ENCODE data around the gene NMNAT2. TPM values are rescaled to one million over a fixed set of nuclear protein-coding genes. Genes with fewer than 3 reads are reported as not detected.
"Not testable (repeated sequence)": the region's sequence is repeated elsewhere in the genome, so short reads cannot be mapped to it uniquely, and the experiment has no call there.

The NMNAT2 gene
- polyA plus RNA-seq, 3 donors: 0.22 to 0.43 TPM; not detected in 1

GRCh38 chr1:183403498-183403897 is 14.7 kb downstream of the NMNAT2 start:
- no peaks in the 10 kb centered on the region for H3K79me2 ChIP-seq (ENCODE audit: insufficient read depth, low read length)
- no CpG with 5 or more reads among the region's 3 CpGs for WGBS (ENCODE audit: insufficient coverage)
- no peaks in the 10 kb centered on the region for H3K36me3 Mint-ChIP-seq
- H3K4me1 ChIP-seq (ENCODE audit: control insufficient read depth in 1 of 2, insufficient read depth in 2 of 2, low read length in 2 of 2): no peaks in the 10 kb centered on the region
- H3K36me3 ChIP-seq (replicated peaks in 1 of 2; ENCODE audit: control insufficient read depth in 1 of 2, insufficient read depth in 2 of 2, low read length in 2 of 2): no peaks in the 10 kb centered on the region
- no peak overlapping the region for H3K4me2 ChIP-seq (replicated peaks; ENCODE audit: extremely low read depth, low read length, poor library complexity, severe bottlenecking)
- peaks cover 0 to 6% (median 0%) of the 10 kb centered on the region in 7 donors for H3K9me3 Mint-ChIP-seq
- H4K20me1 ChIP-seq (ENCODE audit: insufficient read depth, low read length): no peaks in the 10 kb centered on the region
- no peak overlapping the region for H3K4me3 ChIP-seq (replicated peaks in 1 of 3; ENCODE audit: low read depth in 2 of 3, low read length in 3 of 3)
- H3K27ac Mint-ChIP-seq: no peak overlapping the region
- no peak overlapping the region for H3K4me3 Mint-ChIP-seq
- no peaks in the 10 kb centered on the region for H3K4me1 Mint-ChIP-seq
- intact Hi-C loops (cut with micrococcal nuclease): no loop called here
- H3K27me3 ChIP-seq (ENCODE audit: control insufficient read depth in 2 of 2, insufficient read depth in 2 of 2, low read length in 2 of 2): peaks cover 4 to 7% of the 10 kb centered on the region in 2 donors
- no peak overlapping the region for H3K27ac ChIP-seq (ENCODE audit: low read depth in 1 of 2, low read length in 2 of 2)
- no peaks in the 10 kb centered on the region for H3K9me3 ChIP-seq (replicated peaks in 1 of 2; ENCODE audit: control insufficient read depth in 1 of 2, insufficient read depth in 1 of 2, low read length in 2 of 2)
- H3K9ac ChIP-seq (ENCODE audit: insufficient read depth, low read length, poor library complexity, severe bottlenecking): no peak overlapping the region
- DNase-seq: no peak
- peaks cover 17 to 38% (median 24%) of the 10 kb centered on the region in 3 donors for H3K27me3 Mint-ChIP-seq (ENCODE audit: low read depth in 3 of 3)
- no peak for TF ChIP-seq CTCF (IDR thresholded peaks at IDR 0.05)
- no peak overlapping the region for H2AFZ ChIP-seq (ENCODE audit: insufficient read depth, low read depth, low read length, poor library complexity, severe bottlenecking)

GRCh38 chr1:183401565-183401964 is 16.6 kb downstream of the NMNAT2 start:
- H4K20me1 ChIP-seq (ENCODE audit: insufficient read depth, low read length); intact Hi-C loops (cut with micrococcal nuclease); H3K9ac ChIP-seq (ENCODE audit: insufficient read depth, low read length, poor library complexity, severe bottlenecking); H3K4me1 ChIP-seq (ENCODE audit: control insufficient read depth in 1 of 2, insufficient read depth in 2 of 2, low read length in 2 of 2); H3K79me2 ChIP-seq (ENCODE audit: insufficient read depth, low read length); H3K4me1 Mint-ChIP-seq; H3K27ac ChIP-seq (ENCODE audit: low read depth in 1 of 2, low read length in 2 of 2); H3K27ac Mint-ChIP-seq; DNase-seq; H3K36me3 Mint-ChIP-seq; H3K9me3 Mint-ChIP-seq; H3K4me3 Mint-ChIP-seq; H3K4me3 ChIP-seq (replicated peaks in 1 of 3; ENCODE audit: low read depth in 2 of 3, low read length in 3 of 3); H3K27me3 ChIP-seq (ENCODE audit: control insufficient read depth in 2 of 2, insufficient read depth in 2 of 2, low read length in 2 of 2); H3K36me3 ChIP-seq (replicated peaks in 1 of 2; ENCODE audit: control insufficient read depth in 1 of 2, insufficient read depth in 2 of 2, low read length in 2 of 2); H2AFZ ChIP-seq (ENCODE audit: insufficient read depth, low read depth, low read length, poor library complexity, severe bottlenecking); H3K4me2 ChIP-seq (replicated peaks; ENCODE audit: extremely low read depth, low read length, poor library complexity, severe bottlenecking); H3K9me3 ChIP-seq (replicated peaks in 1 of 2; ENCODE audit: control insufficient read depth in 1 of 2, insufficient read depth in 1 of 2, low read length in 2 of 2): not testable (repeated sequence)
- no CpG with 5 or more reads among the region's 1 CpG for WGBS (ENCODE audit: insufficient coverage)
- peaks cover 20 to 36% (median 25%) of the 10 kb centered on the region in 3 donors for H3K27me3 Mint-ChIP-seq (ENCODE audit: low read depth in 3 of 3)

Data from CD14-positive monocyte (primary cell).